ENCODE results near the gene TRIOBP. TPM values are rescaled to one million over a fixed set of nuclear protein-coding genes. Genes with fewer than 3 reads are reported as not detected.
"Not testable (repeated sequence)": the region's sequence is repeated elsewhere in the genome, so short reads cannot be mapped to it uniquely, and the experiment has no call there.

TRIOBP gene
- total RNA-seq, 1 donor from 2014 or later = 33.7 TPM

GRCh38 chr22:37654563-37655251 is 42.1 kb upstream of the TRIOBP start:
- Mint-ChIP-seq H3K9me3 (ENCODE audit: unreplicated experiment) (peaks cover 8% of the 10 kb centered on the region), H3K27me3 (ENCODE audit: unreplicated experiment) (peaks cover 9% of the 10 kb centered on the region), H3K36me3 (ENCODE audit: unreplicated experiment) (no peaks in the 10 kb centered on the region), H3K4me3 (ENCODE audit: unreplicated experiment) (no peak overlapping the region), H3K27ac (ENCODE audit: unreplicated experiment) (no peak overlapping the region), H3K4me1 (ENCODE audit: low read depth, unreplicated experiment) (peaks cover 6% of the 10 kb centered on the region)
- no peak for TF ChIP-seq CTCF (IDR thresholded peaks at IDR 0.05; ENCODE audit: partially characterized antibody, unreplicated experiment)
- DNase-seq = no peak

GRCh38 chr22:37655252-37655563 is 41.6 kb upstream of the TRIOBP start:
- Mint-ChIP-seq H3K27ac (ENCODE audit: unreplicated experiment) (no peak overlapping the region), H3K27me3 (ENCODE audit: unreplicated experiment) (peaks cover 9% of the 10 kb centered on the region), H3K36me3 (ENCODE audit: unreplicated experiment) (no peaks in the 10 kb centered on the region), H3K9me3 (ENCODE audit: unreplicated experiment) (peaks cover 8% of the 10 kb centered on the region), H3K4me3 (ENCODE audit: unreplicated experiment) (no peak overlapping the region), H3K4me1 (ENCODE audit: low read depth, unreplicated experiment) (peaks cover 8% of the 10 kb centered on the region)
- DNase-seq = no peak
- no peak for TF ChIP-seq CTCF (IDR thresholded peaks at IDR 0.05; ENCODE audit: partially characterized antibody, unreplicated experiment)

- H3K36me3 Mint-ChIP-seq (ENCODE audit: unreplicated experiment) = not testable (repeated sequence)
Observed at GRCh38 chr22:37656583-37656982, 40.3 kb upstream of the TRIOBP start.

GRCh38 chr22:37657590-37658132 is 39.2 kb upstream of the TRIOBP start:
- peaks cover 12% of the 10 kb centered on the region for H3K9me3 Mint-ChIP-seq (ENCODE audit: unreplicated experiment)
- H3K36me3 Mint-ChIP-seq (ENCODE audit: unreplicated experiment) = no peaks in the 10 kb centered on the region
- H3K27ac Mint-ChIP-seq (ENCODE audit: unreplicated experiment) = peak overlapping the region; percentile 99
- DNase-seq = no peak
- TF ChIP-seq CTCF (IDR thresholded peaks at IDR 0.05; ENCODE audit: partially characterized antibody, unreplicated experiment) = no peak
- peak overlapping the region; percentile 94 for H3K4me3 Mint-ChIP-seq (ENCODE audit: unreplicated experiment)
- H3K27me3 Mint-ChIP-seq (ENCODE audit: unreplicated experiment) = peaks cover 14% of the 10 kb centered on the region
- H3K4me1 Mint-ChIP-seq (ENCODE audit: low read depth, unreplicated experiment) = peaks cover 26% of the 10 kb centered on the region

More at GRCh38 chr22:37656583-37656982, 40.3 kb upstream of the TRIOBP start:
- H3K27ac Mint-ChIP-seq (ENCODE audit: unreplicated experiment); DNase-seq: not testable (repeated sequence)
- Mint-ChIP-seq H3K27me3 (ENCODE audit: unreplicated experiment) (peaks cover 13% of the 10 kb centered on the region), H3K4me1 (ENCODE audit: low read depth, unreplicated experiment) (peaks cover 19% of the 10 kb centered on the region), H3K9me3 (ENCODE audit: unreplicated experiment) (peaks cover 12% of the 10 kb centered on the region), H3K4me3 (ENCODE audit: unreplicated experiment) (peak overlapping the region; percentile 38)

GRCh38 chr22:37658133-37659065 is 38.4 kb upstream of the TRIOBP start, which contains the start of gene PDXP:
PDXP (plus strand) TSS chr22:37658723; CDS start chr22:37658783, 60 bp downstream.
- Mint-ChIP-seq H3K4me3 (ENCODE audit: unreplicated experiment) (peak within 1 kb of the TSS; percentile 94), H3K36me3 (ENCODE audit: unreplicated experiment) (no peaks in the 10 kb centered on the region), H3K27ac (ENCODE audit: unreplicated experiment) (peak within 1 kb of the TSS; percentile 100), H3K9me3 (ENCODE audit: unreplicated experiment) (peaks cover 12% of the 10 kb centered on the region), H3K27me3 (ENCODE audit: unreplicated experiment) (peaks cover 14% of the 10 kb centered on the region), H3K4me1 (ENCODE audit: low read depth, unreplicated experiment) (peaks cover 27% of the 10 kb centered on the region)
- peak; percentile 99 for DNase-seq
- TF ChIP-seq CTCF (IDR thresholded peaks at IDR 0.05; ENCODE audit: partially characterized antibody, unreplicated experiment) = no peak
